Activated B cell treated with CpG ODN at 0.5 μM for 24 hours (primary cell): ENCODE results near the gene SYNE4. TPM values are rescaled to one million over a fixed set of nuclear protein-coding genes. Genes with fewer than 3 reads are reported as not detected.

Source experiments
- ATAC-seq: fragments of 200-7000 bp; cut with Tn5 transposase; one replicate; pipeline ENCODE4 v1.10.0; 2021; ENCODE audit warnings: low read depth, mild to moderate bottlenecking, moderate library complexity
- CTCF ChIA-PET: fragments of 350-600 bp; sonication (Branson Sonifier 250); formaldehyde crosslinking; loops from one replicate; lab custom pipeline; 2021; ENCODE audit warnings: antibody characterized with exemption; lab: Charles Lee
- POLR2A ChIA-PET: fragments of 350-600 bp; sonication (Branson Sonifier 250); formaldehyde crosslinking; loops from one replicate; lab custom pipeline; 2021; ENCODE audit warnings: antibody characterized with exemption; lab: Charles Lee
- DNase-seq: peaks from one replicate; pipeline ENCODE4 v3.0.0; 2022
- H3K27ac Mint-ChIP-seq: one replicate; pipeline ENCODE4 v1.8.0; 2020; ENCODE audit warnings: mixed read lengths
- H3K27me3 Mint-ChIP-seq: one replicate; pipeline ENCODE4 v1.8.0; 2021; ENCODE audit warnings: mixed read lengths
- H3K36me3 Mint-ChIP-seq: one replicate; pipeline ENCODE4 v1.8.0; 2021; ENCODE audit warnings: low read depth, mixed read lengths
- H3K4me1 Mint-ChIP-seq: one replicate; pipeline ENCODE4 v1.8.0; 2021; ENCODE audit warnings: mixed read lengths
- H3K4me3 Mint-ChIP-seq: one replicate; pipeline ENCODE4 v1.8.0; 2020; ENCODE audit warnings: mild to moderate bottlenecking, mixed read lengths
- H3K9me3 Mint-ChIP-seq: one replicate; pipeline ENCODE4 v1.8.0; 2020; ENCODE audit warnings: mixed read lengths
- intact Hi-C: fragments of 100-400 bp; cut with micrococcal nuclease; formaldehyde crosslinking; loops from one replicate; pipeline ENCODE4 v1.15.1; 2024
- total RNA-seq: library from RNA; stranded (reverse); gene quantifications from 2 replicates; pipeline ENCODE4 v1.2.3, GENCODE V29; 2022
- TF ChIP-seq, protein P1 (sequence below): fragments of 200-600 bp; IDR thresholded peaks from one replicate; pipeline ENCODE4 v1.8.0; 2022; ENCODE audit warnings: antibody characterized with exemption, mild to moderate bottlenecking

SYNE4 gene
- total RNA-seq, 1 donor from 2014 or later = 3.7 TPM

DNA sequence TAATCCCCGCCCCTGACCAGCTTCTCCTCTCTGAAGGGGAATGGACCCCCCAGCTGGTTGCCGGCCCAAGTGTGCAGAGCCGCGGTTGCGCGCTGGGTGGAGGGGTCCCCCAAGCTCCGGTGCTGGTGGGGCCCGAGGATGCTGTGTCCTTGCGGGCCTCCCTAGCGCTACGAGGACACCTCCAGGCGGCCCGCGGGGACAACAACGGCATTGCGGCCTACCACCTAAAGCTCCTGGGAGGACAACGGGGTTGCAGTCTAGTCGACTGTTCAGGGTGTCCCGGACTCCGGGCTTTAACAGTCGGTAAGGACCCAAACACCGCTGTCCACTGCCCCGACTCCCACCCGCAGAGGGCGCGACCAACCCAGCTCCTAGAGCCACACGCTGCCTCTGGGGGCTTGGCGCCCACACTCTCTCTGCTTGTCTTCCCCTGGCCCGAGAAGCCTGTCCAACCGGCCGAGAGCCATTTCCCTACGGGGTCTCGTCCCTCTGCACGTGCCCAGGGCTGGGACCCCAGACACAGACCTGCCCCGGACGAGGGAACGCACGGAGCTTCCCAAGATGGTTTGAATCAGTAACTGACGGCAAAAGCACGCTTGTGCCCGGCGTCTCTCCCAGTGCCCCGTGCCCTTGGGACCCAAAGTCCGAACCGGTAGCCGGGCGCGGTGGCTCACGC lies 14.6 kb downstream of the SYNE4 start:
- no peak for ATAC-seq
- H3K27me3 Mint-ChIP-seq = no peaks in the 10 kb centered on the region
- DNase-seq = no peak
- H3K9me3 Mint-ChIP-seq = no peaks in the 10 kb centered on the region
- peak overlapping the region; percentile 94 for H3K4me3 Mint-ChIP-seq
- peaks cover 16% of the 10 kb centered on the region for H3K36me3 Mint-ChIP-seq
- ChIA-PET CTCF (interaction anchor here (0.6 to 0.8 kb wide), 2 partner anchors 60 to 112 kb away, joined by 3 read pairs; partner anchors contain the start of gene THAP8), POLR2A (interaction anchor here (0.7 to 2.8 kb wide), 6 partner anchors 20 to 1316 kb away, joined by 3 to 17 read pairs (median 5); partner anchors contain the start of genes ALKBH6, POLR2I, THAP8 and ZNF790)
- peak overlapping the region; percentile 63 for H3K27ac Mint-ChIP-seq
- intact Hi-C loops = no loop called here
- H3K4me1 Mint-ChIP-seq = peaks cover 31% of the 10 kb centered on the region
- TF ChIP-seq, protein P1, sequence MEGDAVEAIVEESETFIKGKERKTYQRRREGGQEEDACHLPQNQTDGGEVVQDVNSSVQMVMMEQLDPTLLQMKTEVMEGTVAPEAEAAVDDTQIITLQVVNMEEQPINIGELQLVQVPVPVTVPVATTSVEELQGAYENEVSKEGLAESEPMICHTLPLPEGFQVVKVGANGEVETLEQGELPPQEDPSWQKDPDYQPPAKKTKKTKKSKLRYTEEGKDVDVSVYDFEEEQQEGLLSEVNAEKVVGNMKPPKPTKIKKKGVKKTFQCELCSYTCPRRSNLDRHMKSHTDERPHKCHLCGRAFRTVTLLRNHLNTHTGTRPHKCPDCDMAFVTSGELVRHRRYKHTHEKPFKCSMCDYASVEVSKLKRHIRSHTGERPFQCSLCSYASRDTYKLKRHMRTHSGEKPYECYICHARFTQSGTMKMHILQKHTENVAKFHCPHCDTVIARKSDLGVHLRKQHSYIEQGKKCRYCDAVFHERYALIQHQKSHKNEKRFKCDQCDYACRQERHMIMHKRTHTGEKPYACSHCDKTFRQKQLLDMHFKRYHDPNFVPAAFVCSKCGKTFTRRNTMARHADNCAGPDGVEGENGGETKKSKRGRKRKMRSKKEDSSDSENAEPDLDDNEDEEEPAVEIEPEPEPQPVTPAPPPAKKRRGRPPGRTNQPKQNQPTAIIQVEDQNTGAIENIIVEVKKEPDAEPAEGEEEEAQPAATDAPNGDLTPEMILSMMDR = no peak

DNA sequence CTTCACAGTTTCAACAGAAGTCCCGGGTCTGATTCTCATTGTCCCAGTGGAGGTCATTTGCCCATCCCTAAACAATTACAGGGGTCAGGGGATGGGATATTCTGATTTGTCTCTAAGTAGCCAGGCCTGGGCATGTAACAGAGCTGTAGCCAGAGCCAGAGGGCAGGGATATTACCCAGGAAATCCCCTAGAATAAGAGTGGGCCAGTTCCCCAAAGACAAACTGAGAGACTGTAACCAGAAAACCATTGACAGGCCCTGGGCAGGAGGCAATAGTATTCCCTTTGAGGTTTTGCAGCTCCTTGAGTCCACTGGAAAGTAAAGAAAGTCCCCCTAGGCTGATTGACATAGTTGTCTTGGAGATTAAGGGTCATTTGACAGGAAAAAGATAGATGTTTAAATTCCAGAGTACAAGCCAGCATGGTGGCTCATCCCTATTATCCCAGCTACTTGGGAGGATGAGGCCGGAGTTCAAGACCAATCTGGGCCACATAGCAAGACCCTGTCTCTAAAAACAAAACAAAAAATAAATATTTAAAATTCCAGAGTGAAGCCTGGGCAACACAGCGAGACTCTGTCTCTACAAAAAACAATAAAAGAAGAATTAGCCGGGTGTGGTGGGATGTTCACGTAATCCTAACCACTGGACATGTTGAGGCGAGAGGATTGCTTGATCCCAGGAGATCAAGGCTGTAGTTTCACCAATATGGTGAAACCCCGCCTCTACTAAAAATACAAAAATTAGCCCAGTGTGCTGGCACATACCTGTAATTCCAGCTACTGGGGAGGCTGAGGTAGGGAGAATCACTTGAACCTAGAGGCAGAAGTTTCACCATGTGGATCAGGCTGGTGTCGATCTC lies 15.5 kb downstream of the SYNE4 start:
- ChIA-PET POLR2A (interaction anchor here (0.9 to 2.8 kb wide), 2 partner anchors 21 to 61 kb away, joined by 5 to 17 read pairs; partner anchors contain the start of genes ALKBH6 and THAP8), CTCF (interaction anchor here (1.6 kb wide), 1 partner anchor 34 kb away, joined by 4 read pairs; no protein-coding TSS in a partner anchor)
- intact Hi-C loops = no loop called here
- H3K4me3 Mint-ChIP-seq = peak overlapping the region; percentile 32
- ATAC-seq (no peak), DNase-seq (no peak)
- peaks cover 13% of the 10 kb centered on the region for H3K36me3 Mint-ChIP-seq
- H3K27ac Mint-ChIP-seq = no peak overlapping the region
- TF ChIP-seq, protein P1 = no peak
- H3K27me3 Mint-ChIP-seq = no peaks in the 10 kb centered on the region
- H3K4me1 Mint-ChIP-seq = peaks cover 31% of the 10 kb centered on the region
- no peaks in the 10 kb centered on the region for H3K9me3 Mint-ChIP-seq

DNA sequence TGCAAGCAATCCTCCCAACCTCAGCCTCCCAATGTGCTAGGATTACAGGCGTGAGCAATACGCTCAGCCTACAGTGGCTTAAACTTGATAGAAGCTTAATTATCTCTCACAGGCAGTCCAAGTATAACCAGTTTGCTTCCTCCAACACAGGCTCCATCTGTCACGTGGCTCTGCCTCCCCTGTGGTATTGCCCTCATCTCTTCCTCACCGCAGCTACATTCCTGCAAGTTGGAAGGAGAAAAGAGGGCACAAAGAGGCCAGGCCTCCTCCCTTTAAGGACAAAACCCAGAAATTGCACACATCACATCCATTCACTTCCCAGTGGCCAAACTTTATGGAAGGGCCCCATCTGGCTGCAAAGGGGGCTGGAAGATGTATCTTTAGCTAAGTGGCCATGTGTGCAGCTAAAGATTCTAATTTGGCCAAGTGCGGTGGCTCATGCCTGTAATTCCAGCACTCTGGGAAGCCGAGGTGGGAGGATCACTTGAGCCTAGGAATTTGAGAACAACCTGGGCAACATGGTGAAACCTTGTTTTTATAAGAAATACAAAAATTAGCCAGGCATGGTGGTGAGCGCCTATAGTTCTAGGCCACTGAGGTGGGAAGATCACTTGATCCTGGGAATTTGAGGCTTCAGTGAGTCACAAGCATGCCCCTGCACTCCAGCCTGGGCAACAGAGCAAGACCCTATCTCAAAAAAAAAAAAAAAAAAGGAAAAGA lies 16.7 kb downstream of the SYNE4 start:
- Mint-ChIP-seq H3K27me3 (peaks cover under 1% of the 10 kb centered on the region), H3K36me3 (peaks cover 5% of the 10 kb centered on the region), H3K4me1 (peaks cover 25% of the 10 kb centered on the region), H3K4me3 (no peak overlapping the region), H3K27ac (no peak overlapping the region), H3K9me3 (no peaks in the 10 kb centered on the region)
- intact Hi-C loops = no loop called here
- ChIA-PET POLR2A (no interaction called here), CTCF (interaction anchor here (0.6 to 1.6 kb wide), 2 partner anchors 33 to 922 kb away, joined by 3 to 4 read pairs; no protein-coding TSS in a partner anchor)
- ATAC-seq (no peak), DNase-seq (no peak)
- TF ChIP-seq, protein P1 = no peak

DNA sequence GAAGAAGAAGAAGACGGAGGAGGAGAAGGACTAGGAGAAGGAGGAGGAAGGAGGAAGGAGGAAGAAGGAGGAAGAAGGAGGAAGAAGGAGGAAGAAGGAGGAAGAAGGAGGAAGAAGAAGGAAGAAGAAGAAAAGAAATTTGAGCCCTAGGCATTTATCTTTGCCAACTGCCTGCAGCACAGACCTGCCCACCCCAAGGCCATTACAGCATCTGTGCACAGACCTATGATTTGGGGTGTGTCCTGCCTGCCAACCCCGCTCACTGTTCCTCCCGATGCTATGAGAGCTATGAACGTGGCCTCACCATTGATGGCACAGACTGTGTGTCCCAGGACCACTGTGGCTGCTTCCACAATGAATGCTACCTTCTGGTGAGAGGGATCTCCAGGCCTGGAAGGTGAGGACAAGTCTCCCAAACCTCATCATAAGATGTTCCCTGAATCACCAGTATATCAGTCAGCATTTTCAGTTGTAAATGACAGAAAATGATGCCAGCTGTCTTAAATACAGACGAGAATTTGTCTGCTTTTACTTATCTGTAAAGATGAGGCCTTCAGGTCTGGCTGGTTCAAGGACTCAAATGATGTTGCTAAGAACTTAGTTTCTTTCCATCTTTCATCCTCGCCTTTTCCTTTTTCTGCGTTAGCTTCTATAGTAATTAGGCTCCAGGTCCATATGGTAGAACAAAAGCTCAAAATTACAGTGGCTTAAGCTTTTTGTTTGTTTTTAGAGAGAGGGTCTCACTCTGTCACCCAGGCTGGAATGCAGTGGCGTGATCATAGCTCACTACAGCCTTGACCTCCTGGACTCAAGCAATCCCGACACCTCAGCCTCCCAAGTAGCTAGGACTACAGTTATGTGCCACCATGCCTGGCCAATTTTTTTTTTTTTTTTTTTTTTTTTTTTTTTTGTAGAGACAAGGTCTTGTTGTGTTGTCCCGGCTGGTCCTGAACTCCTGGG lies 17.6 kb downstream of the SYNE4 start:
- Mint-ChIP-seq H3K27ac (no peak overlapping the region), H3K9me3 (no peaks in the 10 kb centered on the region), H3K27me3 (peaks cover 3% of the 10 kb centered on the region), H3K36me3 (no peaks in the 10 kb centered on the region), H3K4me3 (no peak overlapping the region), H3K4me1 (peaks cover 23% of the 10 kb centered on the region)
- POLR2A ChIA-PET = no interaction called here
- intact Hi-C loops = no loop called here
- no peak for ATAC-seq
- CTCF ChIA-PET = interaction anchor here (0.6 to 1.6 kb wide), 2 partner anchors 32 to 921 kb away, joined by 3 to 4 read pairs; no protein-coding TSS in a partner anchor
- TF ChIP-seq, protein P1 = no peak
- DNase-seq = no peak
